ENCODE data around the gene SF3B6.
"Not testable (repeated sequence)": the region's sequence is repeated elsewhere in the genome, so short reads cannot be mapped to it uniquely, and the experiment has no call there.

SF3B6 gene, protein sequence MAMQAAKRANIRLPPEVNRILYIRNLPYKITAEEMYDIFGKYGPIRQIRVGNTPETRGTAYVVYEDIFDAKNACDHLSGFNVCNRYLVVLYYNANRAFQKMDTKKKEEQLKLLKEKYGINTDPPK

GRCh38 chr2:24075915-24076848, at the start of gene SF3B6:
Gene SF3B6, minus strand, starts transcription at chr2:24076326. Its CDS starts 97 bp downstream, at chr2:24076229.
- peak; percentile 98 to 99 for DNase-seq (ENCODE audit: low read depth in 1 of 2, low spot score in 1 of 2)

- peak in 1 of 2 donors; percentile 9 for DNase-seq (ENCODE audit: low read depth in 1 of 2, low spot score in 1 of 2)
Observed at GRCh38 chr2:24123922-24124580, 47.9 kb upstream of the SF3B6 start.

DNA sequence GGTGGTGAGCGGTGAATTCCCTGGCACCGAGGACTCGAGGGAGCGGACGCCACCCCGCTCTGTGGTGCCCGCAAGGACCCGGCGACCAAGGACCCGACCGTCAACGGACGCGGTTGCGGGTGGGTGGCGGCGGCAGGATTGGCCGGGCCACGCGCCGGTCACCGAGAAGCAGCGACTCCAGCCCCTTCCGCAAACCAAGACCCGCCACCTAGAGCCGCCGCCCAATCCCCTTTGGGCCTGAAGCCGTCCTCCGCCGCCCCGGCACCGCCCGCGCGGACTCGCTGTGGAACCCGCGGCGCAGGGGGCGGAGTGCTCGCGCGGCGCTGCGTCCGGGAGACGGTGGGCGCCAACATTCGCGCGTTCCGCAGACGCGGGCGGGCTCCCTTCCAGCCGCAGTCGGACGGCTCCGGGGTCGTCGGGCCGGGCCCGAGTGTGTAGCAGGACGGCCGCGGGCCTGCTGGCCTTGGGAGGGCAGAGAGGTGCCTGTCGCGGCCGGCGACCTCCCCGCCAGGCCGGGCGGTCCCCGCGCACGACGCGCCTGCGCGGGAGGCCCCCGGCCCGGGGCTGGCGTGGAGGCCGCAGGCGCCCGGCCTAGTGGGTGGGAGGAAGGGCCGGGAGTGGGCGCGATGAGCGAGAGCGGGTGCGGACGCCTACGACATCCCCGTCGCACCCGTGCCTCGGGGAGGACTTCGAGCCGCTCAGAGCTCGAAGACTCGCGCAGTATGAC, 47.2 kb upstream of the SF3B6 start, which contains the start of the genes FAM228B and PFN4:
TSS of gene FAM228B (plus strand) at position 275 of the 727 bp plus-strand sequence. CDS start 893 bp downstream, outside the sequence.
TSS of gene PFN4 (minus strand) at position 140 of the 727 bp plus-strand sequence. CDS start 799 bp downstream, outside the sequence.
- DNase-seq (ENCODE audit: low read depth in 1 of 2, low spot score in 1 of 2) = peak; percentile 32 to 35

DNA sequence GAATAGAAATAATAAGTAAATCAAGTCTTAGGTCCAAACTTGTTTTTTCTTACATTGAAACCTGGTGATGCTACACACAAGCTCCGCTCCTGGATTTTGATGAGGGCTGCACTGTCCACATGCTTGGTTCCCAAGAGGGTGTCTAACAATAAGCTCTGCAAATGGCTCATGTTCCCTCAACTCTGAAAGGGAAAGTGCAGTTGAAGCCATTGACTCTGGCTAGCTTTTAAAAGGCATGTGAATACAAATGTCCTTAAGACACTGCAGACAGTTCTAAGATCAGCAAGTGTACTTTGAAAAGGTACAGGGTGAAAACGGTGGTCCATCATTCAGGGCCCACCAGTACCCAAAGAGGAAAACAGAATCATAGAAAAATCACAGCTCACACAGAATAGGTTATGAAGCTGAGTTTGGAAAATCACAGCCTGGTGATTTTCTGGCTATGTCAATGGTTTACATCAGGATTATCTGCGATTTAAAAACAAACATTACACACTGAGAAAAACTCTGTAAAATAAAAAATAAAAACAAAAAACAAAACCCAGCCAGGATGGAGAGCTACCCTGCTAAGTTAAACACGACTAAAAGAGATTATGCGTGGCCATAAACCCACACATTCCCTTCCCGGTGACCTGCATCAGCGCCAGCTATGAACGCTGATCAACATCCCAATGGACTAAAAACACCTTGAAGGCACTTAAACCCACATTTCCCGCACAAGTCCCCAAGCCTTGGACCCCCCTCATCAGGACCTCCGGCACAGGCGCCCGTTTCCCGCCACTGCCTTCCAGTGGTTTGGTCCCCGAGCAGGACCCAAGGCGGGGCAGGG, 46.5 kb upstream of the SF3B6 start:
- DNase-seq (ENCODE audit: low read depth in 1 of 2, low spot score in 1 of 2) = no peak

GRCh38 chr2:24121469-24121868, 45.3 kb upstream of the SF3B6 start:
- DNase-seq (ENCODE audit: low read depth in 1 of 2, low spot score in 1 of 2) = no peak

DNA sequence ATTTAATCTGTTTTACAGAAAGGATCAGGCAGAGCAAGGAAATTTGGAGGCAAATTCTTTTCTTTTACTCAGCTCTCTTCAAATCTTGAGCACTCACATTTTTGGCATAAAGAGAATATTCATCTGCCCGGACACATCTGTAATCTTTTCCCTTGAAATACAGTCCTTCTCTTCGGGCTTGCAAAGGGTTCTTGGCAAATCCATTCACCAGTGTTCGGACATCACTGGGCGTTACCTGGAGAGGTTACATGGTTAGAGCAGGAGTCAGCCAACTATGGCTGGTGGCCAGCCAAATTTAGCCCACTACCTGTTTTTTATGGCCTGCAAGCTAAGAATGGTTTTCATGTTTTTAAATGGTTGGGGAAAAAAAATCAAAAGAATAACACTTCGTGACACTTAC, 44.9 kb upstream of the SF3B6 start:
- no peak for DNase-seq (ENCODE audit: low read depth in 1 of 2, low spot score in 1 of 2)

- DNase-seq (ENCODE audit: low read depth in 1 of 2, low spot score in 1 of 2) = no peak
Observed at GRCh38 chr2:24117902-24118301, 41.8 kb upstream of the SF3B6 start.

DNA sequence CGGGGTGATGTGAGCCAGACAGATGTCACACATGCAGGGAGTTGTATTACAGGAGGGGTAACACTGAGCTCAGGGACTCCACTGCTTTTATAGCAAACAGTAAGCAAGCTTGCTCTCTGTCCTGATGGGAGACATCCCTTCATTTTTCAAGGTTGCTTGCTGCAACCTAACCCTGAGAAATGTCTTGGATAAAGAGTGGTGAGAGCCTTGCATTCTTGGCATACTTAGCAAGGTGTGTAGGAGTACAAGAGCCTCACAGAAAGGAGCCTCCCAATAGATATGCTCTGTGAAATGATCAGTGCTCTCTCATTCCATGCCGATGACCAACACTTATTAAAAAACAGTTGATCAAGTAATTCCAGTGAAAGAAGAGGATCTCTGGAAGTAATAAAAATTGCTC, 38.9 kb upstream of the SF3B6 start:
- DNase-seq (ENCODE audit: low read depth in 1 of 2, low spot score in 1 of 2) = no peak

DNA sequence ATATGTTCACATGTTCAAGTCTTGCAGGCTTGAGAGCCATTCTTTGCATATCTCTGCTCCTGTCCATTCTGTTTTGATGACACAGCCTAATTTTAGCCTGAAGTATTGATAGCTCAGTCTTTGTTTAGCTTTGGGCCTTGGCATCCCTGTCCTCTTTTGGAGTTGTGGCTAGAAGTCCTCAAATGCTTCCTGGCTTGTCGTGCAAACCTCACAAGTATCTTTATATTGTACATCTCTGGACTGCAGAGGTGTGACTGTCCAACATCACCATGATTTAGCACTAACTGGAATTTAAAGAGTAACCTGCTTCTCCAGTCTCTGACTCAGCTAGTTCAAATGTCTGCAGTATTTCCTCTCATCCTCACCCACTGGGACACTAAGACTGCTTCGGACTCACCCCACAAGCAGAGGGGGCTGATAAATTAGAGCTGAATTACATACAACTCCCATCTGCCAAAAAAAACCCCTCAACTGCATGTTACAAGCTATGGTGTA, 35.3 kb upstream of the SF3B6 start:
- DNase-seq (ENCODE audit: low read depth in 1 of 2, low spot score in 1 of 2) = no peak

DNA sequence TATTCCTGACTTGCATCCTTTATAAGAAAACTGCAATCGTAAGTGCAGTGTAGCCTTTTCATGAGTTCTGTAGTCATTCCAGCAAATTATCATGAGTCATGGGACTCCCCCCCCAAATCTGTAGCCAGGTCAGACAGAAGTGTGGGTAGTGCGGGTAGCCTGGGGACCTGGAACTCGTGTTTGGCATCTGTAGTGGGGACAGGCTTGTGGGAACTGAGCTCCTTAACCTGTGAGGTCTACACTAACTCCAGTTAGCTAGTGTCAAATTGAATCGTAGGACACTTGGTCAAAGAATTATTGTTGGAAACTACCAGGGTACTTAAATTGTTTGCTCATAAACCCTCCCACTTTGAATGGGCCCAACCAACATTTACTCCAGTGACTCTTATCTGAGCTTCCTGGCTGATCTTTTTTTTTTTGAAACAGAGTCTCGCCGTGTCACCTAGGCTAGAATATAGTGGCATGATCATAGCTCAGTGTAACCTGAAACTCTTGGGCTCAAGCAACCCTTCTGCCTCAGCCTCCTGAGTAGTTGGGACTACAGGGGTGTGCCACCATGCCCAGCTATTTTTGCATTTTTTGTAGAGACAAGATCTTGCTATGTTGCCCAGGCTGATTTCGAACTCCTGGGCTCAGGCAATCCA, 34.7 kb upstream of the SF3B6 start:
- no peak for DNase-seq (ENCODE audit: low read depth in 1 of 2, low spot score in 1 of 2)

GRCh38 chr2:24109431-24109830, 33.3 kb upstream of the SF3B6 start:
- DNase-seq (ENCODE audit: low read depth in 1 of 2, low spot score in 1 of 2) = not testable (repeated sequence)

- no peak for DNase-seq (ENCODE audit: low read depth in 1 of 2, low spot score in 1 of 2)
Observed at GRCh38 chr2:24107336-24107735, 31.2 kb upstream of the SF3B6 start.

DNA sequence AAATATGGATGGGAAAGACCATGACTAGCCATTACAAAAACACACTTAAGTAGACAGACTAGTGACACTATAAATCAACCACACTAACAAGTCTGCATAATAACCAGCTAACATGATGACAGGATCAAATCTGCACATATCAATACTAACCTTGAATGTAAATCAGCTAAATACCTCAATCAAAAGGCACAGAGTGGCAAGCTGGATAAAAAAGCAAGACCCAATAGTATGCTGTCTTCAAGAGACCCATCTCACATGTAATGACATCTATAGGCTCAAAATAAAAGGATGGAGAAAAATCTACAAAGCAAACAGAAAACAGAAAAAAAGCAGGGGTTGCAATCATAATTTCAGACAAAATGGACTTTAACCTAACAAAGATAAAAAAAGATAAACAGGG, 30.7 kb upstream of the SF3B6 start:
- DNase-seq (ENCODE audit: low read depth in 1 of 2, low spot score in 1 of 2) = no peak

- DNase-seq (ENCODE audit: low read depth in 1 of 2, low spot score in 1 of 2) = no peak
Observed at GRCh38 chr2:24105816-24106215, 29.7 kb upstream of the SF3B6 start.

GRCh38 chr2:24104906-24105305, 28.8 kb upstream of the SF3B6 start:
- no peak for DNase-seq (ENCODE audit: low read depth in 1 of 2, low spot score in 1 of 2)

GRCh38 chr2:24104110-24104650, 28.1 kb upstream of the SF3B6 start:
- no peak for DNase-seq (ENCODE audit: low read depth in 1 of 2, low spot score in 1 of 2)

DNA sequence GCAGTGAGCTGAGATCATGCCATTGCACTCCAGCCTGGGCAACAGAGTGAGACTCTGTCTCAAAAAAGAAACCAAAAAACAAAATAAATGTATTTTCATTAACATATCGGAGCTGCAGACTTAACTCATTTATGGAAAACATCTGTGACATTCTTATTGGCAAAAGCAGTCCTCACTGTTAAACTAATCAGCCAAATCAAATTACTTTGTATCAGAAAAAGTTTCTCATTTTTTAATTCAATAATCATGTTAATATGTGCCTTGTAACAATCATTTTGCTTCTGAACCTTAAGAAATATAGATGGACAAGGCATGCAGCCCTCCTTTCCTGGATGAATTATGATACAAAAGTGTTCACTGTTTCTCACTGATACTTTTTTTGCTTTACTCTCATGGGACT, 26.6 kb upstream of the SF3B6 start:
- DNase-seq (ENCODE audit: low read depth in 1 of 2, low spot score in 1 of 2) = no peak

- no peak for DNase-seq (ENCODE audit: low read depth in 1 of 2, low spot score in 1 of 2)
Observed at GRCh38 chr2:24101992-24102391, 25.9 kb upstream of the SF3B6 start.

GRCh38 chr2:24100732-24101131, 24.6 kb upstream of the SF3B6 start:
- DNase-seq (ENCODE audit: low read depth in 1 of 2, low spot score in 1 of 2) = not testable (repeated sequence)

Data from activated CD4-positive, alpha-beta T cell treated with anti-CD3 and anti-CD28 coated beads, Interleukin-2, amount 50 U/mL, for 24 hours (primary cell).